ENCODE measurements around the gene POLG.

GRCh38 chr15:89341316-89342005 lies 6.8 kb upstream of the POLG start:
- no peak for TF ChIP-seq POLR2A (IDR thresholded peaks at IDR 0.05; ENCODE audit: low read depth, low read length)
- no peak for TF ChIP-seq POLR2AphosphoS5 (IDR thresholded peaks at IDR 0.05; ENCODE audit: low read depth, low read length)

Data from GM12892 (cell line).